Sciatic nerve (tissue), 2 donors: ENCODE measurements around the gene SLC25A22. TPM values are rescaled to one million over a fixed set of nuclear protein-coding genes. Genes with fewer than 3 reads are reported as not detected.

Experiments
- ATAC-seq: fragments of 200-7000 bp; cut with Tn5 transposase; one replicate; pipeline ENCODE4 v1.9.1; 2020; ENCODE audit warnings: mild to moderate bottlenecking, moderate library complexity
- DNase-seq: peaks from one replicate; pipeline ENCODE4 v3.0.0-alpha.2; 2020; ENCODE audit warnings: low spot score
- intact Hi-C: fragments of 100-400 bp; cut with DNase I; formaldehyde crosslinking; loops from one replicate; pipeline ENCODE4 v1.14.2; 2022
- total RNA-seq: library from RNA; stranded (reverse); fragmentation: NEBNext Ultra II Directional; extraction: Animal tissue kit (Norgen Biotek cat#: 25700); gene quantifications from one replicate; pipeline ENCODE4 v1.2.1, GENCODE V29; 2021
- donor health status: DM: no; HTN: no; CAD: no.
- donor health status: DM: no; HTN: no; CAD: no.

Gene SLC25A22
- total RNA-seq, 1 donor from 2014 or later: 7.2 TPM

DNA sequence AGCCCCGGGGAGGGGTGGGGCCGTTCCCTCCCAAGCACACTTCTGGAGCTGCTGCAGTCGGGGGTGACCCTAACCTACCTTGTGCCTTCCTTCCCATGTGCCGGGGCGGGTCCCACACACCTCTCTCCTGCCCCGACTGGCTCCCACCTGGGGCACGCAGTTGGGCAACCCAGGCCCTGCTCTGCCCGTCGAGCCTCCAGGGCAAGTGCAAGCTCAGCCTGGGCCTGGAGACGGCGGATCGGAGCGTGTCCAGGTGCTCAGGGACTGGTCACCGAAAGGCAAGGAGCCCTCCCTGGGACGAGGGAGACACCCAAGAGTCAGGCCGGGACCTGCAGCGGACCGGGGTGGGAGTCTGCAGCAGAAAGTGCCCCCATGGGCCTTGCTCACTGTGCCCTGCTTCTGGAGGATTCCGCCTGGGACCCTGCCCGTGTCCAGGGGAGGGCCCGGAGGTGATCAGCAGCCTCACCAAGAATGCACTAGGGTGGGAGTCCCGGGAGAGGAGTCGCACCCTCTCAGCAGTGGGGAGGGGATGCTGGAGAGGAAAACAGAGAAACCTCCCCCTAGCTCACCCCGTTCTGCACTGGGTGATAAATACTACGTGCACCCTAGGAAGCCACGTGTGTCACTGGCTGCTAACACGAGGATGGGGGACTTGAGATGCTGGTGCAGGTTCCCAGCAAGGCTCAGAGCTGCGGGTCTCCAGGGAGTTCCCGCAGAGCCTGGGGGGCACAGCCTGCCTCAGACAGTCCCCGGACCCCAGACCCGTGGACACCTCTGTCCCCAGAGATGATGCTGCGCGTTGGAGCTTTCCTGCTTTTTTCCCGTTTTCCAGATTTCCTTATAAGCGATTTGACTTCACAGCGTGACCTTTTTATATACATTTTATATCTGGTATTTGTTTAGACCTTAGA lies 15.6 kb downstream of the SLC25A22 start:
- intact Hi-C loops: no loop called here
- no peak for ATAC-seq
- DNase-seq: no peak

DNA sequence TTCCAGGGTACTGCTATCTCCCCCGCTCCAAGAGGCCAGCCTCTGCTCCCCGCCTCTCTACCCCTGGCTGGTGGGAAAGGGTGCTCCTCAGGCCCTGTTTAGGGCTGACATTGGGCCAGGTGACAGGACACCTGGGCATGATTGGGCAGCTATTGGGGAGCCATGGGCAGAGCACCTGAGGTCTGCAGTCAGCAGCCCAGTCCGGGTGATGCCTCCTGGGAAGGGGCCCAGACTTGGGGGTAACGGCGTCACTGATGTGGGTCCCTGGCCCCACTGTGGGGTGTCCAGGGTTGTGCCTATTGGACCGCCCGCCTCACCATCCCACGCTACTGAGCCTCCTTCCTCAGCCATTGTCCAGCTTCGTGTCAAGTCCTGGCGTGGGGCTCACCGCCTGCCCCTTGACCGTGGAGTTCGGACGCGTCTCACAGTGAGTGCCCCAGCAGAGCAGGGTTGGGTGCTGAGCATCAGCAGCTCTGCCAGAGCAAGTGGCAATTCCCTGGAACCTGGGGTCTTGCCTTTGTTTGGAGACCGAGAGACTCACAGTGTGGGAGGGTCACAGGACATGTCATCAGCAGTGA lies 18.0 kb downstream of the SLC25A22 start:
- DNase-seq: no peak
- intact Hi-C loops: no loop called here
- ATAC-seq: no peak

DNA sequence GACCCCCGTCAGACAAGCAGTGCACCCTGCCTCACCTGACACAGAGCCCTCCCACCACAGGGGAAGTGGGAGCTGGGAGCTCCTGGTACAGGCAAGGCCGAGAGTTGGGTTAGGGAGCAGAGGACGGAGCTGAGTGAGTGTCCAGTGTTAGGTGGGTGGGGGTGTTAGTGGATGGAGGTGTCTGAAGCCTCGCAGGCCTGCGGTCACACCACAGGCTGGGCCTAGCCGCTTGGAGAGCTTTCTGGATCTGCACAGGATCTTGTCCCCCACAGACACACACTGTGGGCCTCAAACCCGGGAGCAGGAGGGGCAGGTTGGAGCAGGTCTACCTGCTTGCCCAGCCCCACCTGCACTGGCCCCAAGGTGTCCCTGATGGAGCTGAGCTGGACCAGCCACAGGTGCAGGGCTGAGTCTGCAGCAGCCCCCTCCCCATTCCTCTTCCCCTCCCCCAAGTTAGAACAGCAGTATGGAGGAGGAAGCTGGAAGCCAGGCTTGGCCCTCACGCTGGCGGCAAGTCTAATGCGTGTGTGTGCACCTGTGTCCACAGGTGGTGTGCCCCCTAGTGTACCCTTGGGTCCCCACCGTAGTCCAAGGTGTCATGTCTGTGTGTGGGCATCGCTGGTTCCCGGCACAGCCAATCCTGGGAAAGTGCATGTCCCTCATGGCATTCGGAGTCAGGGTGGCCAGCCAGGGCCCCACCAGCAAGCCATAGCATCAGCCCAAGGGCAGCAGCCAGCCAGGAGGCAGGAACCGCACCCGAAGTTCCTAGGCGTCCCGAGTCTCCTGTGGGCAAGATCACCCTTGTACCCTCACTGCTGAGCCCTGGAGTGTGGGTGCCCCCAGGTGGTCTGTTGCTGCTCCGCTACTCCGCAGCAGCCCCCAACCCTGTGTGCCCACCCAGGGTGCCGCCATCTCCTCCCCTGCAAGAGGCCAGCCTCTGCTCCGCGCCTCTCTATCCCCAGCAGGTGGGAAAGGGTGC lies 18.8 kb downstream of the SLC25A22 start:
- ATAC-seq: no peak
- intact Hi-C loops: no loop called here
- no peak for DNase-seq

DNA sequence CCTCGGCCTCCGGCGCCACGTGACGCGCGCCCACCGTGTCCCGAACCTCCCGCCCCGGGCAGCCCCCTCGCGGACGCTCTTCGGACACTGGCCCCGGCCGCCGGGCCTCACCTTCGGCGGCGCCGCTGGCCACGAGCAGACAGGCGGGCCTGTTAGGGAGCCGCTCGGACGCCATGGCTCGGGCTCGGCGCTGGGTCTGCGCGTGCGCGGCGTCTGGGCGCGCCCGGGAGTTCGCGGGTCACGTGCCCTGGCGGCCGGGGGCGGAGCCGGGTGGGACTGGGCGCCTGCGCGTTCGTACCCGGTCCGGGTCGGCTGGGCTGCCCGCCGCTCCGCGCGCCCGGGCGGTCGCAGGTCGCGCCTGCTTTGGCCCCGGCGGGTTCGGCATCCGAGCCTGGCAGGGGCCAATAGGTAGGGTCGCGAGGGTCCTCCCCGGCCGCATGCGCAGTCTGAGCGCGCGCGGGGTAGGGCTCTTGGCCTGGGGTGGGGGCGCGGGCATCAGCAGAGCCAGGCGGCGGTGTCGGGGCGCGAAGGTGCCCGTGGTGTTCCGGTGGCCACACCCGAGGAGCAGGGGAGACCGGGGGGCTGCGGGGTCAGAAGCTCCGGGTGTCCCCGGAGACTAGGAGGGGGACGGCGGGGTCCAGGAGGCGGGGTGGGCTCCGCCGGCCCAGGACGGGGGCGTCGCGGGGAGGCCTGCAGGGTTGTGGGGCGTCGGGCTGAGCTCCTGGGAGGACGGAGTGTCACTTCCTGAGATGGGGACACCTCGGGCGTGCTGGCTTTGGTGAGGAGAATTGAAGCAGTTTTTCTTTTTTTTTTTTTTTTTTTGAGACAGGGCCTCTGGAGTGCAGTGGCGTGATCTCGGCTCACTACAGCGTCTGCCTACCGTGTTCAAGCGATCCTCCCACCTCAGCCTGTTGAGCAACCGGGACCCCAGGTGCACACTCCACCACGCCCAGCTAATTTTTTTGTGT lies 20.5 kb downstream of the SLC25A22 start, which contains the start of gene GATD1:
Gene GATD1 (minus strand): TSS at position 200 of the 968 bp plus-strand sequence. CDS start 25 bp downstream, at position 175.
- DNase-seq (peak; percentile 96), ATAC-seq (peak; percentile 87)
- intact Hi-C loops: no loop called here

DNA sequence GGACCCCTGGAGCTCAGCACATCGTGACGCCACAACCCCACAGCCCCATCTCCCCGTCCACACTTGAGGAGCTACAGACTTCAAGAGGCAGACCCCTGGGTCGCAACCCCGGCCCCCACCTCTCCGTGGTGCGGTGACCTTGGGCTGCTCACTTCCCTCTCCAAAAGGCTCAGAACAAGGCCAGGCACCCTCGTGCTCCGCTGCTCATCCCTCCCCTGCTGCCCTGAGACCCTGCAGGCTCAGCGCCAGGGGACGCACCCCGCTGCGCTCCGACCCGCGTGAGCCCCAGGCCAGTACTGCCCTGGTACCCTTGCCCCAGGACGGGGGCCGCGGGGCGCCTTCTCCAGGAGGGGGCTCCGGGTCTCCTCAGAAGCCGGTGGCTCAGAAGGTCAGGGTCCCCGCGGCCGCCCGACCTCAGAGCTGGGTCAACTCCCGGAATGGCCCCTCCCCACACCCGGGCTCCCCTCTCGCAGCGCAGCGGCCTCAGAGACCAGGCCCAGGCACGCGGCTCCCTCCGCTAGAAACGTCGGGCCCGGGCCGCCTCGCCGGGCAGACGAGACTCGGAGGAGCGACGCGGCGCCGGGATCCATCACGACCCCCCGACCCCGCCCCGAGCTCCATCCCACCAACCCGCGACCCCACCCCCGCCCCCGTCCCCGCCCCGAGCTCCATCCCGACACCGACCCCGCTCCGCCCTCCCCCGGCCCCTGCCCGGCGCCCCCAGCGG lies 21.4 kb downstream of the SLC25A22 start:
- intact Hi-C loops: no loop called here
- no peak for DNase-seq
- ATAC-seq: peak; percentile 2

DNA sequence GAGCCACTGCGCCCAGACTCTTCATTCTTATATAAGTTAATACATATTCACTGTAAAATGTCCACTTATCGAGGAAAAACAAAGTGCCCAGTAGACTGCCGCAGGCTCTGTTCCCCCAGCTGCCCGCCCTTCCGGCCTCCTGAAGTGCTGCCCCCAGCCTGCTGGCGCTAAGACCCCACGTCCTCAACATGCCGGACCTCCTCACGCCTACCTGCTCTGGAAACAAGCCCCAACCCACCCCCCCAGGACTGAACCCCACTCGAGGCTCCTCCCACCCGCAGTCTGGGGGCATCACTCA lies 21.9 kb downstream of the SLC25A22 start:
- no peak for ATAC-seq
- intact Hi-C loops: no loop called here
- no peak for DNase-seq

DNA sequence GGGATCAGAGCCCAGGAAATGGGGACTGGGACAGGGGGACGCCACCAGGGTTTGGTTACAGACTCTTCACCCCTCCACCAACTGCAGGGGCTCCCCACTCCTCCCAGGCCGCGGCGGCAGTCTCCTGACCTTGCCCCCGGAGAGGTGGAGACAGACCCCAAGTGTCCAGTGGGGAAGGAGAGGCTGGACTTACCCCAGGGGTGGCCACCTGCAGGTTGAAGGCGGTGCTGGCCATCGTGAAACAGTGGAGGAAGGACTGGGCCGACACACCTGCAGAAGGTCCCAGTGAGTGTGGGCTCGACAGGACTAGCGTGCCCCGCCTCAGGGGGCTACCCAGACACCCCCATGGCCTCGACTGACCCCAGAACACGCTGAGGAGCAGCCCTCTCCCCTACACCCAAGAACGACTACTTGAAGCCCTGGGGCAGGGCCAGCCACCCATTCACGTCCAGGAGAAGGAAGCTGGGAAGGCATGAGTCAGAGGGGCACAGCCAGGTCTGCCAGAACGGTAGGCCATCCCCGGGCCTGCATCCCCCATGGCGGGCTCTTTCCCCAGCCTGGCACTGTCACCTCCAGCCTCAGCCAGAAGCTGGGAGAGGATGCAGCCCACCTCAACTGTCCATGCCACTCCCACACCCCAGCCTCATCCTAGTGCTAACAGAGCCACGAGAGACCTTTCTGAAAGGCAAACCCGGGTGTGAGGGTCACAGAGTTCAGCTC lies 23.0 kb downstream of the SLC25A22 start:
- no peak for DNase-seq
- ATAC-seq: no peak
- intact Hi-C loops: no loop called here

DNA sequence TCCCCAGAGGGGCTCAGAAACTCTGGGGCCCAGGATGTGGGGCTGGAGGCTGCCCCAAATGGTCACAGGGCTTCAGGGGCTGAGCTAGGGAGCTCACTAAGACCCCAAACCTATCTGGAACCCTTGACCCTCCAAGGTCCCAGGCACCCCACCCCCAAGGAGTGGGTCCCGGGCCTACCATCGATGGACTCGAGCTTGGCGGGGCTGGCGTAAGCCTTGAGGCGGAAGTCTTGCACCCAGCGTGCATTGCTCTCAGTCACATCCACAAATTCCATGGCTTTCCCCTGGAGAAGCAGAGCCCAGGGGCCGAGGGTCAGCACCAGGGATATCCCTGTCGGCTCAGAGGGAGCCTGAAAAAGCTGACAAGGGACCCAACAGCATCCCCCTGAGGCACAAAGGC lies 24.3 kb downstream of the SLC25A22 start:
- DNase-seq (no peak), ATAC-seq (no peak)
- intact Hi-C loops: no loop called here

DNA sequence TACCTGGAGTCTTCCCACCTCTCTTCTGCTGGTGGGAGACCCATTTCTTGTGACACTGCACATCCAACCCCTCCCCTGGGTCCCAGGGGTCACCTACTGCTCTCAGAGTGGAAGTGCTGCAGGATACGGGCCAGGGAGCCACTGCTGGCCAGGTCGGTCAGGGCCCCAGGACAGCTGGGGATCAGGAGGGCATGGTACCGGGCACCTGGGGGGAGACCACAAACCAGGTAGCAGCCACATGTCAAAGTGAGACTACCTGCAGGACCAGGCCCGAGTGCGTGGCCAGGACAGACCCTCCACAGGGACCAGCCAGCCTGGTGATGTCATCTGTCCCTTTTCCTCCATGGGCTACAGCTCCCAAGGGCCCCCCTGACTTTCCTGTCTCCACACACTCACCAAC lies 24.7 kb downstream of the SLC25A22 start:
- DNase-seq (no peak), ATAC-seq (no peak)
- intact Hi-C loops: no loop called here

DNA sequence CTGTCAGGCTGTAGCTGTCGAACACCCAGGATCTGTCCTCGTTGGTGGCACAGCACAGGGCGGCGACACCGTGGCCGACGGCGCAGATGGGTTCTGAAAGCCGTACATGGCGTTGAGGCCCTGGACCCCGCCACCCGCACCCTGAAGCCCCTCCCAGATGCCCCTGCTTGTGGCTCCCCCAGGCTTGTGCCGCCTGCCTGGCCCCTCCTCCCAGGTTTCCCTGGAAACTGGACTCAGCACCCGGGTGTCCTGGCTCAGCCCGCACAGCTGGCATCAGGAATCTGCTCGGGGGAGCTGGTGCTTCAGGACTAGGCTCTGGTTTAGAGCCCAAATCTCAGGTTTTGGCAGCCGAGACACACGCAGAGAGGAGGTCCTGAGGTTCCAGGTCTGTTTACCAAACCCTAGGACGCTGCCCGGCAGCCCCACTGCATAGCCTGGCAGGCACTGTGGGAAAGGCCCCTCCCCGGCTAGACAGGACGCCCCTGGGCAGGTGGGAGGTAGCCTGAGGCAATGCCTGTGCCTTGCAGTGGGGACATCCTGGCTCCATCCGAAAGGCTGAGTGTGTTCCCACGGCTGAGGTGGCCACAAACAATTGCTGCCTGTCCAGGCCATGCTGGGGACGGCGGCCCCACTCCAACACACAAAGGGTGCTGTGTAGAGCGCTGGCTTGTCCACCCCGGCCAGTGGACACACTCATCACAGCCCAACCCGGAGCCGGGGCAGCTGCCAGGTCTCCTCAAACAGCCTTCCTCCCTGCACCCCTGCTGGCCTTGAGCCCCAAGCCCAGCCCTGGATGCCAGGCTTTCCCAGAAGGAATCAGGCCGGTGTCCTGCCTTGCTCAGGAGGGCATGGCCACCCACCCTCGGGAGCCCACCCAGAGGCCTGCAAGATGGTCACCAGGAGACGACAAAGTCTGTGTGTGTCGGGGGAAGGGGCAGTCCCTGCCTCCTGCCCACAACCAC lies 25.4 kb downstream of the SLC25A22 start:
- peak; percentile 37 for ATAC-seq
- no peak for DNase-seq
- intact Hi-C loops: no loop called here

DNA sequence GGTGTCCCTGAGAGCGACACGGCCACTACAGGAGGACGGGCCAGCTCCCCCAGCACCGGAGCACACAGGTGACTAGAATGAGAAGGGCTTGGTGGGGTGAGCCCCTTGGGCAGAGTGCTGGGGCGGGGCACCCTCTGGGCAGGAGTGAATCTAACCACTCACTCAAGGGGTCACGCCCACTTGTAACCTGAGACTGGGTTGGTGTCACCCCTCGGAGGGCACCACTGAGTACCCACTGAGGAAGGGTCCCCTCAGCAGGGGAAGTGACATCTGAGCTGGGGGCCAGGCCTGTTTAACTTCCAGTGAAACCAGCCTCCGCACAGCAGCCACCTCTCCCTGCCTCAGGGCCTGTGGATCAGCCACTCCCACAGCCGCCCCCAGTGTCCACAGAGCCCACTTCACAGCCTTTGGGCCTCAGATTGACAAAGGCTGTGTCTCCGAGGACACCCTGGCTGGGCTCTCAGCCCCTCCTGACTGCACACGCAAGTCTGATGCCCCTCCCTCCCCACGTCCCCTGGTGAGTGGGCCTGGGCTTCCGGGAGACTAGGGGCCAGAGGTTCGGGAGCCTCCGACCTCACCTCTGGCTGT lies 26.4 kb downstream of the SLC25A22 start:
- ATAC-seq: no peak
- intact Hi-C loops: no loop called here
- no peak for DNase-seq

DNA sequence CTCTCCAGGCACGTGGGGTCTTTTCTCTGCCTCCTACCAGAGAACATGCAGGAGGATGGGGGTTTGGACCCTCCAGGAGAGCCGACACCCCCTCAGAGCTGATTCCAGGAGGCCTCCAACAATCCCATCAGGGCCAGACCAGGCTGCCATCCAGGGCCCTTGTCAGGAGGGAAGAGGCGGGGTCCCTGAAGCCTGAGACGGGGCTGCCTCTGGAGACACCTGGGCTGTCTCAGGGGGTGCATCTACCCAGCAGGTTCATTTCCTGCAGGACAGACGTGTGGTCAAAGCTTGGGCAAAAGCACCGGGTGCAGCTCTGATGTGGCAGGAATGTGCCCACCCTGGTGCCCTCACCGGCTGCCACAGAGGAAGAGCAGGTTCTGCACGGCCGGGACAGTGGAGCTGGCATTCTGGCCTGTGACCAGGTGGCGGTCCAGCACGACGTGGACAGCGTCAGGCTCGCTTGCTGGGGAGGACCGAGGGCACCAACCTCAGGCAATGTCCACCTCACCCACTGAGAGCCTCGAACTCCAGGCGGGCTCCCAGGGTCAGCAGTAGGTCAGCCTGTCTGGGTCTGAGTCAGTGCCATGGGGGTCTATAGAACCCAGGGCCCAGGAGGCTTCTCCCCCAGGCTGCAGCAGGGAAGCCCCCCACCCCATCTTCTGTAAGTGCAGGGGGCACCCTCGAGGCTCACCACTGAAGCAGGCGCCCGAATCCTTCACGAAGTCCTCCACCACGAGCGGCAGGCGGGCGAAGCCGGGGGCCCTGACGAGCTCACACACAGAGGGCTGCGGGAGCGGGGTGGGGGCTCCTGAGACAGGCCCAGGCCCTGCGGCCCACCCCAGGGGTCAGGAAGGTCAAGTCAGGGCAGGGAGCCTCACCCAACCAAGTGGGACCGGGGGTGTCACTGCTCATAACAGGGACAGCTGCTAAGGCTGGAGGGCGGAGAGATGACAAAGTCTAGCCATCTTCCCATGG lies 27.2 kb downstream of the SLC25A22 start:
- ATAC-seq (no peak), DNase-seq (no peak)
- intact Hi-C loops: no loop called here

DNA sequence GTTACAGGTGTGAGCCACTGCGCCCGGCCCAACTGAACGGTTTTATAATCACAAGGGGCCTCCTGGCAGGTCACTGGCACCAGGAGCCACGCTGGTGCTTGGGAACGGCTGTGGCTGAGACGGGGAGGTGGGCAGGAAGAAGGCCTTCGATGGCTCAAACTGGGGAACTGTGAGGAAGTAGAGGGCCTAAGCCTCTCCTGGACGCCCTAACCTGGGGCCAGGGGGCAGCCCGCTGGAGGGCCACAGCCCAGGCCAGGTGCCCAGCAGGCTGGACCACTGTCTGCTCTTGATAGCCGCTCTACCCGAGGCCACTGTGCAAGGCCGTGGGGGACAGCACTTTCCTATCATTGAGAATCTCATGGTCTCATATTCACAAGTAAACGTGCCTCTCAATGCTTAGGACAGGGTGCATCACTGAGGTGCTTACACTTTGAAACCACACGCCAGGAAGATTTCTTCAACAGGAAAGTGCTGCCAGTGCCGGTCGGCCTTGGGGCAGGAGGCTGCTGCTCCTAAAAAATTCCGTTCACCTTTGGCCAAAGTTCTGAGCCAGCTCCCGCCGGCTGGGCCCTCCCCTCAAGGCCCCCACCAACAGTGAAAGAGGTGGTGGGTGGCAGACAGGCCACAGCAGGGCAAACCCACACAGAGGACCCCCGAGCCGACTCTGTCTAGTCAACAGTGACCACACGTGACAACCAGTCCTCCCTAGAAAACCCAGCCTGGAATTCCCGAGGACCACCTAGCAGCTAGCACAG lies 28.0 kb downstream of the SLC25A22 start:
- ATAC-seq (no peak), DNase-seq (no peak)
- intact Hi-C loops: no loop called here

DNA sequence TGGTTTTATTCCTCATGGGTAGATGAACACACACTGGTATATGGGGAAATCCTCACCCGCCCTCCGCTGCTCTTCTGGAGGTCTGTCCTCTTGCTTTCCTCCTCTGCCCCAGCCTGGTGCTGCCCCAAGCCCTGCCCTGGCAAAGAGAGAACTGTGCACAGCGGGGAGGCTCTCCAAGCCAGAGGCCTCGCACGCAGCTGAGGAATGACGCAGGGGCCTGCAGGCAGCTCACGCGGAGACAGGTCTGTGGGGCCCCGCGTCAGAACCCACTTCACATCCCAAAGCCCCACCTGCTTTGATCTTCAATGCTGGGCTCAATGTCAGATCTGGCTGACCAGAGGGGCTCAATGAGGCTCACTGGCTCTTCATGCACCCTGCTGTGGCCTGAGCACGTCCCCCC lies 30.8 kb downstream of the SLC25A22 start:
- intact Hi-C loops: no loop called here
- DNase-seq (no peak), ATAC-seq (no peak)
